ENCODE data around the gene RASGEF1C.

RASGEF1C gene

DNA sequence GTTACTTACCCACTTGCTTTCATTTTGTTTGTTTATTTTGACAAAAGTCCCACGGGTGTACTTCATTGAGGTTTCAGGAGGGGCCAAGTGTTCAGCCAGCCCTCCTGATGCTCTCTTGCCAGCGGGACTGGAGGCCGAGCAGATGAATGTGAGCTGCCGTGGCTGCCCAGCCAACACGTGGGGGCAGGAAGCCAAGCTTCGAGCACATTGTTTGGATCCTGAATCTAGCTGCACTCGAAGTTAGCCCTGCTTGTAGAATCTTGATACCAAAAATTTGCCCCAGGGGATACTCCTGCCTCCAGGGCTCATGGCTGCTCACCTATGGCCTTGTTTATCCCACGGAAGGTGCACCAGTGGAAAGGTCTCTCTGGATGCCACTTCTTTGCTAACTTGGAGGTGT lies 49.3 kb downstream of the RASGEF1C start:
- no peak for DNase-seq

DNA sequence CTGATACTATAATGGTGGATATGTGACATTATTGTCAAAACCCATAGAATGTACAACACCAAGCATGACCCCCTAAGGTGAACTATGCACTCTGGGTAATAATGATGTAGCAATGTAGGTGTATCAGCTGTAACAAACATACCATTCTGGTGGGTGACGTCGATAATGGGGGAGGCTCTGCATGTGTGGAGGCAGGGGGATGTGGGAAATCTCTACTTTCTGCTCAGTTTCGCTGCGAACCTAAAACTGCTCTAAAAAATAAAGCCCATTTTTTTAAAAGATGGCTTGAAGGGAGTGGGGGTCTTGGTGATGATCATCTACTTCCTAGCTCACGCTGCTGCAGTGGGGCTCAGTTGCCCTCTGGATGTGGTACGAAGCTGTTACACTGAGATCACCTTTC lies 51.1 kb downstream of the RASGEF1C start:
- DNase-seq = no peak

DNA sequence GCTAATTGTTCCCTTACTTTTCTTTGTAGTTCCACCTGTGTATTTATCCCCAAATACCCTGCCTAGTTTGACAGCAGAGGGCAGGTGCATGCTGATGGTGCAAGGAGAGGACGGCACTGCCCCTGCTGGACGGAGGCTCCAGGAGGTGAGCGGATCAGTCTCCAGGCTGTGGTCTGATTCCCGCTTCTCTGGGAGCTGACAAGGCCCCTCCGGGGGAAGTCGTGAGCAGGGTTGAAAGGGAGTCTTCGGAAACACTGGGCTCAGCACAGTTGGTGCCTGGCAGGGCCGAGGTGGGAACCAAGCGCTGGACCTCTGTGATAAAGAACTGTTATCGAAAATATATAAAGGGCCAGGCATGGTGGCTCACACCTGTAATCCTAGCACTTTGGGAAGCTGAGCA lies 52.9 kb downstream of the RASGEF1C start:
- DNase-seq = no peak

DNA sequence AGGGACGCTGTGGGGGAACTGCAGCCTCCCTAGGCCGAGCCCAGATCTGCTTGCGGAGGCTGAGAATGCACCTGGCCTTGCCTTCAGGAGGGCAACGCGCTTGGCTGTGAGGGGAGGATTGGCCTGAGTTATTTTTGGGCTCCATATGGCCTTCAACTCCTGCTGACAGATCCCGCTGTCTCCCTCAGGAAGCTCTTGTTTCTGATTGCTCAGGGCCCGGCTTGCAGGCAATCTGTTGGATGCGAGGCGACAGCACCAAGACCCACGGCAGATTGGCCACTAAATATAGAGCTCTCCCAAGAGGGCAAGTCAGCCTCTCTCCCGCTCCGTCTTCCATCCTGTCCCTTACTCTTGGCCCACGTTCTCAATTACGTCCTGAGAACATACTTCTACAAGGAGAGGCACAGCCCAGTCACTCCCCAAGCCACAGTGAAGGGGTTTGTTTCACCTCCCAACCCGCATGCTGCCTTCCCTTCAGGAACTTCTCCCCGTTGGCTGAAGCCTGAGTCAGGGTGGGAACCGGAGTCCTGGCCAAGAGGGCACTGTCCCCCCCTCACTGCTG lies 53.6 kb downstream of the RASGEF1C start:
- no peak for DNase-seq

DNA sequence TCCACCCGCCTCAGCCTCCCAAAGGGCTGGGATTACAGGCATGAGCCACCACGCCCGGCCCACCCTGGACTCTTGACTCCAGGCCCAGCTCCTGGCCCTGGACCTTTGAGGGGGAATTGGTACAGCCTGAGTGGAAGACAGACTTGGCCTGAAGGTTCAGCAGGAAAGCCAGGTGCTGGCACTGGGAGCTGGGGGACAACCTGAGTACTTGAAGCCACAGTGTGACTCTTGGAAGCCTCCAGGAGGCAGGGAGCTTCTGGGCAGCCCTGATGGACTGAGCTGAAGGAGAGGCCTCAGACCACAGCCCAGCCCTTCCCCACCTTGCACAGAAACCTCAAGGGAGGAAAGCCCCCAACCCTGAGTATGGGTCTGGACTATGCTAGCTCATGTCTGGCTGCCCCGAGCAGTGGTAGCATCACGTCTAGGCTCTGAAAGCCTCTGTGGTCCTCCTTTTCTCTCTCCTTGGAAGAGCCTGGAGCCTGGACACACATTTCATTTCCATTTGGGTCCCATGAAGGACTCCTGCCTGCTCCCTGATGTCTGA lies 54.1 kb downstream of the RASGEF1C start:
- DNase-seq = no peak

DNA sequence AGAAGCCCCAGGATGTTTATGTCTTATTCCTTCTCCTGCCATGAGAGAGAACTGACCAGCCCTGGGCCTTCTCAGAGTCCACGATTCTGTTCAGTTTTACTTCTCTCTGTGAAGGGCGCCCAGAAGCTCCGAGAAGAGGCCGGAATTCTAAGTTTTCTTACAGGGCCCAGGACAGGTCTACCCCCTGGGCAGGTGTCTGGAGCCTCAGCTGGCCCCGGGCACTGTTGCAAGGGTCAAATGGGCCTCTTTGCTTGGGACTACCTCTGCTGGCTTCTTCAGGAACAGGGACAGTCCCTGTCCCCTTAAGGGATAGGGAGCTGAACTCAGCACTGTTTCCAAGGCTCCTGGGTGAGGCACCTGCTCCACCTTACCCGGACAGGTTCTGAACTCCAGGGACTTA lies 55.0 kb downstream of the RASGEF1C start:
- no peak for DNase-seq

DNA sequence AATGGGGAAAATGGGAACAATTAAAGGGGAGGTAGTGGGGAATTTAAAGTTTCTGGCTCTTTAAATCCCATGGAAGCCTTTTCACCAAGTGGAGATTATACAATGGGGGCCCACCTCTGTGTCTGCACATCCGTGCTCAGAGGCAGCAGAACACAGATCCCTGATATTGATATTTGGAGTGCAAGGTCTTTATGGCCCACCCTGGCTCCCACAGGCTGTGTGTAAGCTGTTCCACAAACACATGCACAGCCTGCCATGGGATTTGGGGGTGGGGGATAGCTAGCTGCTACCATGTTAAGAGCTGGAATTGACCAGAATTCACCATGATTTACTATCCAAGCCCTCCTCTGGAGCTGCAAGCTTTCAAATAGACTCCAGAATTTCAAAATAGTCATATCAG lies 55.9 kb downstream of the RASGEF1C start:
- no peak for DNase-seq

DNA sequence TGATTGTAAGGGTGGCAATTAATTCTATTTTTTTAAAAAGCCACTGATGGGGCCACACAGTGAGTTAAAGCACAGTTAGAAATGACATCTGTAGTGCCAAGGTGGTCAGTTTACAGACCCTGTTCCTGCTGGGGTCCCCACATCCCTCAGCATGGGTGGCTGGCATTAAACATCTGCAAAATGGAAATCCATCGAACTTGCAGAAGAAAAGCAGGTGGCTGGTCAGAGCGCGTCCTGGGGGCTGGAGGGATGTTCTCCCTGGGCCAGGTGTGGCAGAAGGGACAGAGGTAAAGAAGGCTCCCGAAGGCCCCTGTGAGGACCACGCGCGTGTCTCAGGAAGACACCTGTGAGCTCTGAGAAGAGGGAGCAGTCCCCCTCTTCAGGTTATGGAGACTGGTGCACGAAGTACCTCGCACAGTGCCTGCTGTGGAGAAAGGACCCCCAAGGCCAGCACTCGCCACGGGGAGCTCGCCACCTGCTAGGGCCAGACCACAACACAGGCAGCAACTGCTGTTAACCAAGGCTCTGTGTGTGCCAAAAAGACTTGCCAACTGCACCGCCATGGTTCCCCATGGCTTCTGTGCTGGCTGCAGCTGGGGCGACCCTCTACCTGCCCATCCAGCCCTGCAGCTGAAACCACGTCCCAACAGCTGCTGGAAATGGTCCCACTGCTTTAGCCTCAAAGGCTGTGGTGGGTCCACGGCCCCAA lies 65.2 kb downstream of the RASGEF1C start:
- no peak for DNase-seq

- DNase-seq = no peak
Measured at GRCh38 chr5:180142824-180143610, 66.0 kb downstream of the RASGEF1C start.

- no peak for DNase-seq
Measured at GRCh38 chr5:180142021-180142765, 66.8 kb downstream of the RASGEF1C start.

DNA sequence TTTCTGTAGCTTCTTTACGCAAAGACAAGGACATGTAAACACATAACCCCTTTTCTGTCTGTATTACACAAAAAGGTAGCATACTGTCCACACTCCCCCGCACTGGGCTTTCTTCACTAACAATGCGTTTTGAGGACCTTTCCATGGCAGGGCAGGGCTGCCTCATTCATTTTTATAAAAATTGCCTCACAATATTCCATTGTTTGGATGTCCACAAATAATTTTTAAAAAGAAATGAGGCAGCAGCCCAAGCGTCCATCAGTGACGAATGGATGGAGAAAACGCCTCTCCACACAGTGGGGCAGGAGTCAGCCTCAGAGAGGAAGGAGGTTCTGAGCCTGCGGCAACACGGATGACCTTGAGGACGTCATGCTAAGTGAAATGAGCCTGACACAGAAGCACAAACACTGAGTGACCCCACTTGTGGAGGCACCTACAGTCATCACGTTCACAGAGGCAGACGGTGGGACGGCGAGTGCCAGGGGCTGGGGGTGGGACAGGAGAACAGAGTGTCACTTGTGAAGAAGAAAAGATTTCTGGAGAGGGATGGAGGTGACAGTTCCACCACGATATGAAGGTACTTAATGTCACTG lies 67.8 kb downstream of the RASGEF1C start:
- no peak for DNase-seq

- no peak for DNase-seq
Measured at GRCh38 chr5:180140571-180140970, 68.4 kb downstream of the RASGEF1C start.

- no peak for DNase-seq
Measured at GRCh38 chr5:180140079-180140554, 68.9 kb downstream of the RASGEF1C start.

DNA sequence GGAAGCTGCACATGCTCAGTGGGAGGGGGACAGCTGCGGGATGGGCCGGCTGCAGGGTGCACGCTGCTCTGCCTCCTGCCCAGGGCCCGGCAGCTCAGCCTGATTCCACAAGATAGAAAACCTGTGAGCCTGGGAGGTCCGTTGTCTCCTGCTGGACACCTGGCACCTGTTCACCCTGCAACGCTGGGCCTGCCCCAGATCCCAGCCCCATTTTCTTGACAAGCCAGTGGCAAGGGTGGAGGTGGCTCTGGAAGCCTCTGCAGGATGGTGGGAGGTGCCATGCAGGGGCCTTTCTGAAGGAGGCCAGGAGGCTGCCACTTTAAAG lies 69.3 kb downstream of the RASGEF1C start:
- no peak for DNase-seq

GRCh38 chr5:180138976-180139730 lies 69.9 kb downstream of the RASGEF1C start:
- DNase-seq = no peak

- no peak for DNase-seq
Measured at GRCh38 chr5:180138214-180138975, 70.6 kb downstream of the RASGEF1C start.

- no peak for DNase-seq
Measured at GRCh38 chr5:180137401-180138213, 71.4 kb downstream of the RASGEF1C start.

- DNase-seq = no peak
Measured at GRCh38 chr5:180136630-180137381, 72.2 kb downstream of the RASGEF1C start.

DNA sequence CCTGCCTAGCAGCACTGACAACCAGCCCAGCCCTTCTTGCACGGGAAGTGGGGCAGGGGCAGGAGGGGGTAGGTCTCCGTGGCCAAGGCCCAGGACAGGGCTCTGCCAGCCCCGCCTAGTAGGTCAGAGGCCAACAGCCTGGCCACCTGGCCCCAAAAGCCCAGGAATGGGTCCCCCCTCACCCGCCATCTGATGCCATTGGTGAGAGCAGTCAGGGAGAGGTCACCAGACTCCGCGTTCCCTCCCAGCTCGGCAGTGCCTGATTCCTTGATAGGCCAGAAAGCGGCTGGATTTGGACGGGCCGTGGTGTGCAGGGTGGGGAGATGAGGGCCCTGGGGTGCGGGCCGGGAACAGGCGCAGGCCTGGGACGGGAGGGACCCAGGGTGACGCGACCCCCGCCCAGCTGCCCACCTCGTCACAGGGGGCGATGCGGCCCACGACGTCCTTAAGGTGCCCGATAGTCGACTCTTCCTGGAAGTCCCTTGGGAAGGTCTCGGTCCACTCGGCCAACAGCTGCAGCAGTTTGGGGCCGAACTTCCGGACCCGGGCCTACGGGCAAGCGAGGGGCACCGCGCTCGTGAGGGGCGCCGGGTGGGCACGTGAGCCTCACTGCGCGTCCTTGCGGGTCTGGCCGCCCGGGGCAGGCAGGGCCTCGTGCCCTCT lies 72.9 kb downstream of the RASGEF1C start:
- DNase-seq = no peak

All from NCI-H446 (cell line).